ENCODE measurements around the gene TAS1R3. TPM values are rescaled to one million over a fixed set of nuclear protein-coding genes. Genes with fewer than 3 reads are reported as not detected.

The TAS1R3 gene
- 0.04 TPM for polyA plus RNA-seq (2013, experiment 1 of 2)
- 0.04 TPM for polyA plus RNA-seq (2013, experiment 2 of 2)

DNA sequence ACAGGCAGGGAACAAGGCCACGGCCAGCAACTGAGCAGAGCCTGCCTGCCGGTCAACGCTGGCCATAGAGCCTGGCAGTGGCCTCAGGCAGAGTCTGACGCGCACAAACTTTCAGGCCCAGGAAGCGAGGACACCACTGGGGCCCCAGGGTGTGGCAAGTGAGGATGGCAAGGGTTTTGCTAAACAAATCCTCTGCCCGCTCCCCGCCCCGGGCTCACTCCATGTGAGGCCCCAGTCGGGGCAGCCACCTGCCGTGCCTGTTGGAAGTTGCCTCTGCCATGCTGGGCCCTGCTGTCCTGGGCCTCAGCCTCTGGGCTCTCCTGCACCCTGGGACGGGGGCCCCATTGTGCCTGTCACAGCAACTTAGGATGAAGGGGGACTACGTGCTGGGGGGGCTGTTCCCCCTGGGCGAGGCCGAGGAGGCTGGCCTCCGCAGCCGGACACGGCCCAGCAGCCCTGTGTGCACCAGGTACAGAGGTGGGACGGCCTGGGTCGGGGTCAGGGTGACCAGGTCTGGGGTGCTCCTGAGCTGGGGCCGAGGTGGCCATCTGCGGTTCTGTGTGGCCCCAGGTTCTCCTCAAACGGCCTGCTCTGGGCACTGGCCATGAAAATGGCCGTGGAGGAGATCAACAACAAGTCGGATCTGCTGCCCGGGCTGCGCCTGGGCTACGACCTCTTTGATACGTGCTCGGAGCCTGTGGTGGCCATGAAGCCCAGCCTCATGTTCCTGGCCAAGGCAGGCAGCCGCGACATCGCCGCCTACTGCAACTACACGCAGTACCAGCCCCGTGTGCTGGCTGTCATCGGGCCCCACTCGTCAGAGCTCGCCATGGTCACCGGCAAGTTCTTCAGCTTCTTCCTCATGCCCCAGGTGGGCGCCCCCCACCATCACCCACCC, at the start of gene TAS1R3:
TAS1R3 (plus strand) TSS at position 213 of the 898 bp plus-strand sequence; CDS start at position 279, 66 bp downstream.
- no peaks in the 10 kb centered on the region for H3K9me3 ChIP-seq (ENCODE audit: control insufficient read depth, low read length)
- H2BK15ac ChIP-seq (ENCODE audit: low read depth, poor library complexity, severe bottlenecking): no peak within 1 kb of the TSS
- peaks cover 14% of the 10 kb centered on the region for H3K79me1 ChIP-seq (replicated peaks; ENCODE audit: low read length, poor library complexity, severe bottlenecking)
- H3K27me3 ChIP-seq (ENCODE audit: control insufficient read depth in 1 of 2, insufficient read depth in 1 of 2, low read length in 2 of 2): no peaks in the 10 kb centered on the region
- H3K18ac ChIP-seq (ENCODE audit: low read depth in 1 of 2, low read length in 2 of 2): peak within 1 kb of the TSS in 1 of 2 experiments; percentile 28
- peak within 1 kb of the TSS in 1 of 2 experiments; percentile 30 for H3K4me3 ChIP-seq (ENCODE audit: insufficient read depth in 1 of 2, low read depth in 1 of 2, low read length in 2 of 2)
- no peak within 1 kb of the TSS for H2BK120ac ChIP-seq (ENCODE audit: low read depth, low read length)
- H2AFZ ChIP-seq (ENCODE audit: low read depth, low read length): no peak within 1 kb of the TSS
- peak within 1 kb of the TSS; percentile 18 for H4K91ac ChIP-seq (ENCODE audit: low read length)
- H3K27ac ChIP-seq (ENCODE audit: low read length, poor library complexity, severe bottlenecking): no peak within 1 kb of the TSS
- peak within 1 kb of the TSS; percentile 6 for H3K4me2 ChIP-seq (ENCODE audit: low read length, poor library complexity, severe bottlenecking)
- peak within 1 kb of the TSS; percentile 65 for H3K9ac ChIP-seq (ENCODE audit: low read length)
- no peak within 1 kb of the TSS for H2BK5ac ChIP-seq (ENCODE audit: low read depth, low read length, poor library complexity, severe bottlenecking)
- H2BK12ac ChIP-seq (ENCODE audit: low read length in 2 of 2): peak within 1 kb of the TSS in 1 of 2 experiments; percentile 8
- H3K36me3 ChIP-seq (ENCODE audit: control insufficient read depth in 1 of 2, insufficient read depth in 2 of 2, low read depth in 1 of 2, low read length in 2 of 2): peaks cover 12 to 88% of the 10 kb centered on the region in 2 experiments
- no peak for DNase-seq
- peak within 1 kb of the TSS; percentile 32 for H4K8ac ChIP-seq (ENCODE audit: low read length)
- H2AK5ac ChIP-seq (ENCODE audit: low read length, severe bottlenecking): no peak within 1 kb of the TSS
- no peak within 1 kb of the TSS for H3K23ac ChIP-seq (ENCODE audit: low read length in 2 of 2)
- peaks cover 37% of the 10 kb centered on the region for H3K4me1 ChIP-seq (ENCODE audit: control insufficient read depth, insufficient read depth, low read depth, low read length)
- no peak within 1 kb of the TSS for H3K14ac ChIP-seq (ENCODE audit: low read length in 2 of 2)
- 88% methylated on average over 41 of the region's 41 CpGs for WGBS
- H3K4ac ChIP-seq (ENCODE audit: low read depth in 1 of 2, low read length in 2 of 2): no peak within 1 kb of the TSS

- no peak overlapping the region for H4K8ac ChIP-seq (ENCODE audit: low read length)
- no peak overlapping the region for H2AK5ac ChIP-seq (ENCODE audit: low read length, severe bottlenecking)
- no peak overlapping the region for H3K4me2 ChIP-seq (ENCODE audit: low read length, poor library complexity, severe bottlenecking)
- no peak overlapping the region for H4K91ac ChIP-seq (ENCODE audit: low read length)
- H2BK5ac ChIP-seq (ENCODE audit: low read depth, low read length, poor library complexity, severe bottlenecking): no peak overlapping the region
- no peak overlapping the region for H3K4me3 ChIP-seq (ENCODE audit: insufficient read depth in 1 of 2, low read depth in 1 of 2, low read length in 2 of 2)
- no peak overlapping the region for H3K18ac ChIP-seq (ENCODE audit: low read depth in 1 of 2, low read length in 2 of 2)
- H2BK120ac ChIP-seq (ENCODE audit: low read depth, low read length): no peak overlapping the region
- no peaks in the 10 kb centered on the region for H3K79me1 ChIP-seq (replicated peaks; ENCODE audit: low read length, poor library complexity, severe bottlenecking)
- 74% methylated on average over 26 of the region's 26 CpGs for WGBS
- H3K9me3 ChIP-seq (ENCODE audit: control insufficient read depth, low read length): no peaks in the 10 kb centered on the region
- H3K14ac ChIP-seq (ENCODE audit: low read length in 2 of 2): no peak overlapping the region
- no peak overlapping the region for H3K27ac ChIP-seq (ENCODE audit: low read length, poor library complexity, severe bottlenecking)
- no peak overlapping the region for H3K4ac ChIP-seq (ENCODE audit: low read depth in 1 of 2, low read length in 2 of 2)
- peaks cover 21% of the 10 kb centered on the region for H3K4me1 ChIP-seq (ENCODE audit: control insufficient read depth, insufficient read depth, low read depth, low read length)
- no peak overlapping the region for H3K9ac ChIP-seq (ENCODE audit: low read length)
- no peak overlapping the region for H2AFZ ChIP-seq (ENCODE audit: low read depth, low read length)
- H2BK12ac ChIP-seq (ENCODE audit: low read length in 2 of 2): no peak overlapping the region
- peak overlapping the region; percentile 29 for H2BK15ac ChIP-seq (ENCODE audit: low read depth, poor library complexity, severe bottlenecking)
- DNase-seq: peak; percentile 72
- H3K27me3 ChIP-seq (ENCODE audit: control insufficient read depth in 1 of 2, insufficient read depth in 1 of 2, low read length in 2 of 2): peaks cover 0 to 23% of the 10 kb centered on the region in 2 experiments
- no peaks in the 10 kb centered on the region for H3K36me3 ChIP-seq (ENCODE audit: control insufficient read depth in 1 of 2, insufficient read depth in 2 of 2, low read depth in 1 of 2, low read length in 2 of 2)
- H3K23ac ChIP-seq (ENCODE audit: low read length in 2 of 2): no peak overlapping the region
Observed at GRCh38 chr1:1281533-1282321, 49.4 kb upstream of the TAS1R3 start.

GRCh38 chr1:1282998-1283397, 48.1 kb upstream of the TAS1R3 start:
- Histone ChIP-seq H3K9me3 (ENCODE audit: control insufficient read depth, low read length) (no peaks in the 10 kb centered on the region), H3K4me3 (ENCODE audit: insufficient read depth in 1 of 2, low read depth in 1 of 2, low read length in 2 of 2) (no peak overlapping the region), H2AK5ac (ENCODE audit: low read length, severe bottlenecking) (no peak overlapping the region), H4K91ac (ENCODE audit: low read length) (no peak overlapping the region), H3K27me3 (ENCODE audit: control insufficient read depth in 1 of 2, insufficient read depth in 1 of 2, low read length in 2 of 2) (peaks cover 0 to 33% of the 10 kb centered on the region in 2 experiments), H2BK5ac (ENCODE audit: low read depth, low read length, poor library complexity, severe bottlenecking) (no peak overlapping the region), H4K8ac (ENCODE audit: low read length) (no peak overlapping the region), H3K23ac (ENCODE audit: low read length in 2 of 2) (no peak overlapping the region), H3K18ac (ENCODE audit: low read depth in 1 of 2, low read length in 2 of 2) (no peak overlapping the region), H2BK15ac (ENCODE audit: low read depth, poor library complexity, severe bottlenecking) (peak overlapping the region; percentile 52), H2BK12ac (ENCODE audit: low read length in 2 of 2) (no peak overlapping the region), H3K36me3 (ENCODE audit: control insufficient read depth in 1 of 2, insufficient read depth in 2 of 2, low read depth in 1 of 2, low read length in 2 of 2) (no peaks in the 10 kb centered on the region), H3K4ac (ENCODE audit: low read depth in 1 of 2, low read length in 2 of 2) (no peak overlapping the region), H3K27ac (ENCODE audit: low read length, poor library complexity, severe bottlenecking) (no peak overlapping the region), H3K4me2 (ENCODE audit: low read length, poor library complexity, severe bottlenecking) (no peak overlapping the region), H3K4me1 (ENCODE audit: control insufficient read depth, insufficient read depth, low read depth, low read length) (peaks cover 21% of the 10 kb centered on the region), H2AFZ (ENCODE audit: low read depth, low read length) (no peak overlapping the region), H2BK120ac (ENCODE audit: low read depth, low read length) (no peak overlapping the region), H3K79me1 (replicated peaks; ENCODE audit: low read length, poor library complexity, severe bottlenecking) (no peaks in the 10 kb centered on the region), H3K9ac (ENCODE audit: low read length) (no peak overlapping the region), H3K14ac (ENCODE audit: low read length in 2 of 2) (no peak overlapping the region)
- WGBS: 85% methylated on average over 14 of the region's 14 CpGs
- peak; percentile 33 for DNase-seq

DNA sequence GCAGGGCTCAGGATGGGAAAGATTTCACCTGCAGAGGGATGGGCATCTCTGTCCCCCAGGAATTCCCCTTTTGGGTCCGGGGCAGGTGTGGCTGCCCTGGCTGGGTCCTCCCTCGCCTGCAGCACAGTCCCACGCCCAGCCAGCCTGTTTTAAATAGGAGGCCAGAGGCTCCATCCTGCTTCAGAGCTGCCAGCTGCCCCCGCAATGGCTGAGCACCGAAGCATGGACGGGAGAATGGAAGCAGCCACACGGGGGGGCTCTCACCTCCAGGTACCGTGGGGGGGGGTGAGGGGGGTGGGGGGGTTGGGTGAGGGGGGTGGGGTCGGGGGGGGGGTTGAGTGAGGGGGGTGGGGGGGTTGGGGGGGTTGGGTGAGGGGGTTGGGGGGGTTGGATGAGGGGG, 47.3 kb upstream of the TAS1R3 start:
- Histone ChIP-seq H4K91ac (ENCODE audit: low read length) (no peak overlapping the region), H2BK12ac (ENCODE audit: low read length in 2 of 2) (no peak overlapping the region), H3K27me3 (ENCODE audit: control insufficient read depth in 1 of 2, insufficient read depth in 1 of 2, low read length in 2 of 2) (peaks cover 0 to 33% of the 10 kb centered on the region in 2 experiments), H4K8ac (ENCODE audit: low read length) (no peak overlapping the region), H3K79me1 (replicated peaks; ENCODE audit: low read length, poor library complexity, severe bottlenecking) (no peaks in the 10 kb centered on the region), H2BK5ac (ENCODE audit: low read depth, low read length, poor library complexity, severe bottlenecking) (no peak overlapping the region), H3K36me3 (ENCODE audit: control insufficient read depth in 1 of 2, insufficient read depth in 2 of 2, low read depth in 1 of 2, low read length in 2 of 2) (no peaks in the 10 kb centered on the region), H3K14ac (ENCODE audit: low read length in 2 of 2) (no peak overlapping the region), H3K4ac (ENCODE audit: low read depth in 1 of 2, low read length in 2 of 2) (no peak overlapping the region), H2BK120ac (ENCODE audit: low read depth, low read length) (no peak overlapping the region), H2AK5ac (ENCODE audit: low read length, severe bottlenecking) (peak overlapping the region; percentile 35), H3K9me3 (ENCODE audit: control insufficient read depth, low read length) (no peaks in the 10 kb centered on the region), H3K23ac (ENCODE audit: low read length in 2 of 2) (no peak overlapping the region), H3K27ac (ENCODE audit: low read length, poor library complexity, severe bottlenecking) (no peak overlapping the region), H3K4me2 (ENCODE audit: low read length, poor library complexity, severe bottlenecking) (no peak overlapping the region), H2AFZ (ENCODE audit: low read depth, low read length) (no peak overlapping the region), H3K4me3 (ENCODE audit: insufficient read depth in 1 of 2, low read depth in 1 of 2, low read length in 2 of 2) (no peak overlapping the region), H3K18ac (ENCODE audit: low read depth in 1 of 2, low read length in 2 of 2) (no peak overlapping the region), H3K9ac (ENCODE audit: low read length) (no peak overlapping the region), H3K4me1 (ENCODE audit: control insufficient read depth, insufficient read depth, low read depth, low read length) (peaks cover 21% of the 10 kb centered on the region), H2BK15ac (ENCODE audit: low read depth, poor library complexity, severe bottlenecking) (no peak overlapping the region)
- WGBS: 65% methylated on average over 3 of the region's 9 CpGs
- DNase-seq: no peak

All from mesenchymal stem cell (in vitro differentiated cells and primary cell).